NCI-H446 treated with DMSO at 0.1 percent for 48 hours (cell line): ENCODE measurements around the gene GALNTL6.
"Not testable (repeated sequence)": the region's sequence is repeated elsewhere in the genome, so short reads cannot be mapped to it uniquely, and the experiment has no call there.

Experiments
- DNase-seq: peaks from one replicate; lab custom pipeline; 2025; lab: John Stamatoyannopoulos, UW

GALNTL6 gene

DNA sequence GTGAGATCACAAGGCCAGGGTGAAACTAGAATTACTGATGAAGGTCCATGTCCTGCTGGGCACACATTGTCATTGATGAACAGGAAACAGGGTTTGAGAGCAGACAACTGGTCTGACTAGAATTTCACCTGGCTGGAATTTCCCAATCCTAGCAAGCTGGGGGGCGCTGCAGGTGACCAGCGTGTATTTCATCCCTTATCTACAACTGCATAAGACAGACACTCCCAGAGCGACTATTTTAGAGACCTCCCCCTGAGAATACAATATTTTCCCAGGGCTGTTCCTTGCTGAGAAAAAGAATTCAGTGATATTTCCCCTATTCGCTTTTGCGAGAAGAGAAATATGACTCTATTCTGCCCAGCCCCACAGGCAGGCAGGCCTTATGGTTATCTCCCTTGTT, 922.8 kb downstream of the GALNTL6 start:
- DNase-seq = no peak

DNA sequence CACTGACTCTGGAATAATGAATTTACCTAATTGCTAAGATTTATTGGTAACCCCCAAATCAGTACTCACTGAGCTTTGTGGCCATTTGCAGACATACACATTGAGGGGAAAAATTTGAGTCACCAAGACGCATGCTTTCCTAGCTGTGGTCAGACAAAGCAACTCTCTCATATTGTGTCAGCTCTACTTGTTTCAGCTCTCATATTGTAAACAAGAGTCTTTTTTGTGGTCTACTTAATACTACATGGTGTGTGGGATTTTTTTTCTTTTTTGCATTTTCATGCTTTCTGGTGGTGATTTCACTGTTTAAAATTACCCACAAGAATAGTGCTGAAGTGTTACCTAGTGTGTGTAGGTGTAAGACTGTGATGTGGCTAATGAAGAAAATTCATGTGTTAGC, 927.2 kb downstream of the GALNTL6 start:
- no peak for DNase-seq

DNA sequence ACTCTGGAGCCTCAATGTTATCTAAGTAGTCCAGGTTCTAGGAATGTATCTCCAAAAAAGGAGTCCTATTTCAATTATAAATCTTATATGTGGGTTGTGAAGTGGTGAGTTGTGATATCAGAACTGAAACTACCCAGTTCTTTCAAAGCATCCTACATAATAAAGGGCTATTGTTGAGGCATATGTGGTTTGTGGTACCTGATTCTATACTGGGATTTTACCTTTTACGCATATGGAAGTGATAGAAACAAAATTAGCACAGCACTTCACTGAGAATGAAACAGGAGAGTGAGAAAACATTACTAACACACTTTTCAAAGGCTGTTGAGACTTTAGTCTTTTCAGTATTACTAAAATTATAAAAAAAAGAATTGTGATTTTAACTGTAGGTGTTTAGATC, 937.7 kb downstream of the GALNTL6 start:
- no peak for DNase-seq

DNA sequence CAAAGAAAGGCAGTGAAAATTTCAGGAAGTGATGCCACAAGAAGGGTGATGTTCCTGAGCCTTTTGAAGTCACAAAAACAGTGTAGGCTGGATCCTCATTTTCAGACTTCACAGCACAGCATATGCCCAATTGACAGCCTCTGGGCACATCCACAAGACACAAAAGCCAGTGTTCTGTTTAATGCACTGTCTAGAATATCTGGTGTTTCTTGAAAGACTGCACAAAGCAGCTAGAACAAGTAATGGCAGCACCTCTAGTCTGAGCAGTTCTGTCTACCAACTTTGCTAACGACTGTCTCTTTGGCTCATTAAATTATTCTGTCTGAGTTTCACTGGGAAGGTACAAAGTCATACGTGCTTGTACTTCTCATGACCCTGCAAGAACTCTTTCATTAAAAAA, 938.3 kb downstream of the GALNTL6 start:
- DNase-seq = no peak

DNA sequence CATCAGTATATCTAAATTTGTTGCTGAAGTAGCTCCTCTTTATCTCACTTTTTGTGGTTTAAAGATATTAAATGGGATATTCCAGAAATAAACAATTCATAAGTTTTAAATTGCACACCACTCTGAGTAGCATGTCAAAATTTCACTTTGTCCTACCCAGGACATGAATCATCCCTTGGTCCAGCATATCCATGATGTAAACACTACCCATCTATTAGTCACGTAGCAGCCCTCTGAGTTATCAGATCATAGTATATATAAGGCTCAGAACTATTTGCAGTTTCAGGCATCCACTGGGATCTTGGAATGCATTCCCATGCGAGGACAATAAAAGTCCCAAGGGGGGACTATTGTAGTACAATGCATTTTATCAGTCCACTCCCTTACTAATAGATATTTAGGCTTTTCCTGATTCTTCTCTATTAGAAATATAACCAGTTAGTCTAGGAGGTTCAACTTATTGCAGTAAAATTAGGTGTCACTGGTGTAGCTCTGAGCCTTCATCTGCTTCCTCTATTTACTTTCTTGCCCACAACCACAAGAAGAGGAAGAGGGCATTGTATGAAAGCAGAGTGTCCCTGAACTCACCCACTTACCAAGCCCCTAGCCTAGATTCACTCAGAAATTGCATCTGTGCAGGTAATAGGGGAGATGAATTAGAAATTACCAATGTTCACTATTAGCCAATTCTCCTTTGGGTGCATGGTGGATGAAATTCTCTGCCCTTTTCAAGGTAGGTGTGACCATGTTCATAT, 945.6 kb downstream of the GALNTL6 start:
- no peak for DNase-seq

DNA sequence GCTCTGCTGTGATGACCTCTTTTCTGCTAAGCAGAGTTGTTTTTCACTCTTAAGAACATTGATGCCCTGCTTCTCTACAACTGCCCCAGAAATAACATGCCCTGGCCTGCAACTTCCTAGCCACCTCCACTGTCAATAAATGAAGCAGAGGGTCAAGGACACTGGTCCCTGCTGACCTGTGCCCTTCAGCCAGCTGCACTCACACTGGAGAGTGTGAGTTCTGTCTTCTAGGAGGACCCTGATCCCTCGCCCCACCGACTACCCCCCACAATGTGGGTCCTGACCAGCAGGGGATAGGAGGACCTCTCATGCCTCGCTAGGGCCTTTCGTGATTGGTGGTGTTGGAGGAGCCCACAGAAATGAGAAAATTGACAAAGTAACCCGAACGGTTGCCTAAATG, 947.3 kb downstream of the GALNTL6 start:
- no peak for DNase-seq

DNA sequence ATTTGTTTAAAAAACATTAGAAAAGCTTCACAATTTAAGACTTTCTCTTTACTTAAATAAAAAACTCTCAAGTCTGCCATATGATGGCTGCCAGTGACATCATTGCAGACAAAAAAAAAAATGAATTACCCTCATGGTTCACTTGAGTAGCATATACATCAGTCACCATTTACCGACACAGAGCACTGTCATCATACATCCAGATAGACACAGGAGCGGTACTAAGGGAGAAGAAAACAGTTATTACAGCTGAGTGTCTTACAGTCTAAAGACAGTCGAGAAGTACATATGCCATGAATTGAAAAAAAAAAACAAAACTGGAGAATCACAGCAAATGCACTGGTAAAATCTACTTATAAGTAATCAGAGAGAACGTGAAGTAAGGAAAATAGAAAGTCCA, 949.7 kb downstream of the GALNTL6 start:
- DNase-seq = no peak

DNA sequence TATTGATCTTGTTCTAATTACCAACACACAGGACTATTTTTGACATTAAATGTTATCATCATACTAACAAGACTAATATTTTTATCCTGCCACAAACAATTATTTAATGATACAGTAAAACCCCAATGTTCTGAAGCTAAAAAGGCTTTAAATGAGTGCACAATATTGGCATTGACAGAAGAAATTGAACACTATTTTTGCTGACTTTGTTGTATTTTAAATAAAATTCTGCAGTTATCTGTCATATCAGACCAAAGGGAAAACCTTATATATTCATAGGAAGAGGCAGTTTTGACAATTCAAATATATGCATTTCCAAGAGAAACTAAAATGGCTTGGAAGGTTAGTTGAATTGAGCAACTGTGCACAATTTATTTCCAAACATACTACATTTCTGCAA, 957.6 kb downstream of the GALNTL6 start:
- no peak for DNase-seq

DNA sequence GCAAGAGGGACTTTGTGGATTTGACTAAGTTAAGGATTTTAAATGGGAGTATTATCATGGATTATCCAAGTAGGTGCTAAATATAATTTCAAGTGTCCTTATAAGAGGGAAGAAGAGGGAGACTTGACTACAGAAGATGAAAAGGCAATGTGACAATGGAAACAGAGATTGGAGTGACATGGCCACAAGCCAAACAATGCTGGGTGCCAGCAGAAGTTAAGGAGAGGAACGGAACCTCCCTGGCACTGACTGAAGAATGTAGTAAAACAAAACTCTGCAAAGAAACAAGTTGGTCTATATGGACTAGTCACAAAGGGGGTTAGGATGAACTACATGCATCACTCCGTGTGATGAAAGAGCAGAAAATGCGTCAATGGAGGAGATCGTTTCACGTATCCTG, 959.6 kb downstream of the GALNTL6 start:
- no peak for DNase-seq

DNA sequence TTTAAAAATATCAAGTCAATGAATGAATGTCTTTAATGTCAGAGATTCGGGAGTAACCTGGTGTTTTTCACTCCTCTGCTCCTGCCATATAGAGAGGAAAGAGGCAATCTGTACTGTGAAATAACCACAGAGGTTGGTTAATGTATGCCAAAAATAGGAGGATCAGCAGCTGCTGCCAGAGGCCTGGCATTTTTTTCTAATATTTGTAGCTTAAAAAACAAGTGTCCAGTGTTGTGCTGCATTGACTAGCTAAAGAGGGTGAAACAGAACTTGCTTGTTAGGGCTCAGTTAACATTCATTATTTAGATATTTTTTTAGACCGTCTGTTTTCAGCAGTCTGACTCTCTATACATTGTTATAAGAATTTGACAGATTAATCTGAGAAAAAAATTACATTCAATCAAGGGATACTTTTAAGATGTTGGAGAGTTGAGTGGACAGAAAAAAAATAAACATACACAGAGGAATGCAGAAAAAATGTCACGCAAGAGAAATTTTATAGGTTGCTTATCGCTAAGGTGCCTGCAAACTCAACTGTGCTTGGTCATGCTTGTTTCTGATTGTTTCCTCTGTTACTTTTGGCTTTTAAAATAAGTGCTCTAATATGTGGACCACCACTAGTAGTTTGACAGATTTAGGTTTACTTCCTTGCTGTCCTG, 963.1 kb downstream of the GALNTL6 start:
- DNase-seq = no peak

DNA sequence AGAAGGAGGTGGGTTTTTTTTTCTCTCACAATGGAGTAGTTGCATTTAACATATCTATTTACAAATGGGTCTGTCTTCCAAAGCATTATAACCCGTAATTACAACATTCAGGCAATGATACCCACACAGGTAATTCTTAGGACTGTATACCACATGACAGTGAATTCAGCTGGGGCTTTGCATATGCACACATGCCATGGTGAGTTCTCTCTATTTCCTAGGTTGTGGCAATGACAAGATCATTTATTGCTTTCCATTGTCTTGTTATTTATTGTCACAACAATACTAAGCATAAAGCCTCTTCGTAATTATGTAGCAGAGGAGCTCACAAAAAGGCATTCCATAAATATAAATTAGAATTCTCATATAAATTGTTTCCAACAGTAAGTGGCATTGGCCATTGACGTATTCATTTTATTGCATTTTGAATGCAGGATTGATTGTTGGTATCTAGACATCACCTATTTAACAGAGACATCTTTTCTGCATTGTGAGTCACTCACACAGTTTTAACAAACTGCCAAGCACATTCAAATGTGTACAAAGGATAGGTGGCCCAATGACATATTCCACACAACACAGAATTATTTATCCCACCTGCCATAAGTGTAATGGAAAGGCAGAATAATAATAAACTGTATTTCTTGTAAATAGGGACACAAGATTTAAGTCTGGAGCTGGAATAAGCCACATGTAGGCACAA, 964.7 kb downstream of the GALNTL6 start:
- DNase-seq = no peak

DNA sequence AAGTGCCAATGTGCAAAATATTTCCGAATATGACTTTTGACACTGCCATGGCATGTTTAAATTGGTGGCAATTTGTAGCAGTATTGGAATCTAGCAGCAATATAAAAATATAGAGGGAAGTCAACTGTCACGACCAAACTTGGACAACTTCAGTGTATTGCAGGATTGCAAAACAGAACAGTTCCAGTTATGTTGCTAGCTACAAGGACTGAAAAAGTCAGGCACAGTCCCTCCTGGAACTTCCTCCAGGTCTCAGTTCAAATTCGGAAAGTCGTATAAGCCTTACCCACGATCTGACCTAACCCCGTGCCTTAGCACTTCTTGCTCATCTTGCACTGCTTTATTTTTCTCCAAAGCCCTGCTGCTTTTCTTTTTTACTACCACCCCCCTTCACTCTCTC, 965.4 kb downstream of the GALNTL6 start:
- DNase-seq = no peak

DNA sequence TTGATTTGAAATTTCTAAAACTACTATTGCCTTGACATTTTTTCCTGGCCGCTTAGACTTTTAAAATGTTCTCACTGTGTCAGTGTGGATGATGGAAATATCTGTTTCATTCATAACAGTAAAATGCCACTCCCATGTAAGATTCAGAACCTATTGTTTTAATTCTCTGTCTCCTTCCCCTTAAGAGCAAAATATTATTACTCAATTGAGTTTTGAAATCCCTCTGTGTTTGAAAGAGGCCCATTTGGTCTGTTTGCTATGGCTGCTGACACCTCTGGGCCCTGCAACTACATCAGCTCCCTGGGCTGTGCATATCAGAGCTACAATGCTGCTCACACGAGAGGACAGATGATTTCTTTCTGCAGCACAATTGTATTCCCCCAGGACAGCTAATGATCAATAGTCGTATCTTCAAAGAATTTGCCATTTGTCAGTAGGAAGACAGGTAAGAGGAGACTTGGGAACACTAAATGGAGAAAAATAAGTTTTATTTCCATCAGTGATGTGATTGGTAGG, 967.4 kb downstream of the GALNTL6 start:
- DNase-seq = no peak

DNA sequence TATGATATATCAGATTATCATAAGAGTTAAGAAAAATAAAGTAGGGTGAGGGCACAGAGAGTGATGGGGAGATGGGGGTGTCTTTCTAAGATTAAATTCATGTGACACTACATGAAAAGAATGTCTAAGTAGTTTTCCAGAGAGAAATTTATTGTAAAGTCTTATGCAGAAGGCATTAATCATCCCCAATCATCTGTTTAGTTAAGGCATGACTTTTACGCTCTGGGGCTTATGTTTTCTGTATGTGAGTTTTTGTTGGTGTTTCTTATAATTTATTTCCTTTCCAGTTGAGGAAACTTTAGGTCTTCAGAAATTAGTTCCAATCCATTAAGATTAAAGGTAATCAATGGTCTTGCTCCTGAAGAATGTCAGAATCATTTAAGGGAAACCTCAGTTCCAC, 972.4 kb downstream of the GALNTL6 start:
- no peak for DNase-seq

DNA sequence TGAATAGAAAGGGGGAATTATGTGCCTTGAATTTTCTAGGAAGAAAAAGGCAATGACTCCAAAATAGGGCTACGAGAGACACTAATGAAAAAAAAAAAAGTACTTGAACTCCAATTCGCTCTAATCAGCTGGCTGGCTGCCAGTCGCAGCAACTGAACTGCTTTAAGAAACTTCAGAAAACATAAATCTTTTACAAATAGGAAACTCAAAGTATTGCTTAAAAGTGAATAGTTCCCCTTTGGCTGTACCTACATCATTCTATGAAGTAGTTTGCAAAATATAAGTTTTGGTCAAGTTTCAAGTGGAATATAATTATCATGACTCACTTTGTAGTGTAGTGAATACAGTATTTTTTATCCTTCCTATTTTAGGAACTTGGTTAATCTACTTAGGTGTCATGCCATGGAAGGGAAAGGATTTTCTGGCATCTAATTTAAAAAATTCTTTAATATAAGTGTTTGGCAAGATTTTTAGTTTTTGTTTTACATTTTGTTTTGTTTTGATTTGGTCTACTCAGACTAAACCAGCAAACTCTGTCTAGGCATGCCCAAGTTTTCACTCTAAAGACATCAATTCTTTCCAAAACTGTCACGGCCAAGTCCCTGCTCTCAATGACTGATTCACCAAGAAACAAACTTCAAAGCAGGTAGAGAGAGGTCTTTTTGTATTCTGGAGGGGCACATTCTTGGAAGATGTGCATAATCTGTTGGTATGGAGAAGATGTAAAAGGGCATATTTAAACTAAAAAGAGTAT, 973.0 kb downstream of the GALNTL6 start:
- DNase-seq = no peak

DNA sequence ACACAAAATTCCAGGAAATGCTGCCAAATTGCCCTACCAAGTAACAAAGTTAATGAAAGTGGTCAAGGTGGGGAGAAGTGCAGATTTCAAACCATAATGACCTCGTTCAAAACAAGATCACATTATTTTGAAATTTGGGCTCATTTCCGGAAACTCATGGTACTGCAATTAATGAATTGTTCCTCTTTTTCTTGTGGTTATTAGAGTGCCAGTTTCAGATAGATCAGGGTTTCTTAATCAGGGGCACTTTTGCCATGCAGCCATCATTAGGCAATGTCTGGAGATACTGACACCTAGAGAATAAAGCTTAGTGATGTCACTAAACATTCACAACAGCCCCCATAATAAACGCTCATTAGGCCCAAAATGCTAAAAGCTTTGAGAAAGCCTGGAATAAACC, 973.9 kb downstream of the GALNTL6 start:
- no peak for DNase-seq

DNA sequence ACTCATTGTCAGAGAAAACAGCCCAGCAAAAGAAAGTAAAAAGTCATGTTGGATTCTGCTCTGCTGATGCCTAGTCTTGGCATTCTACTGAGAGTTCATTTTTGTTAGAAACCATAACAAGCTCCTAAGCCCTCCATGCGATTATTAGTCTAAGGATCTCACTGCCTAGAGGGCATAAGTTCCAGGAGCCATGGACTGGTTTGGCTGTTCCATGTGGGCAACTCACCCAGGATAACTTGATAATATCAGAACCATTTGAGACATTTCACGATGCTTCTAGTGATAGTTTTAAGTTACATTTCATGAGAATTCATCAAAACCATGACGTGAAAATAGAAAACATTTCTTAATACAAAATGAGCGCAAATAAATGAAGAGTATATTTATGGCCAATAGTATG, 978.6 kb downstream of the GALNTL6 start:
- no peak for DNase-seq

DNA sequence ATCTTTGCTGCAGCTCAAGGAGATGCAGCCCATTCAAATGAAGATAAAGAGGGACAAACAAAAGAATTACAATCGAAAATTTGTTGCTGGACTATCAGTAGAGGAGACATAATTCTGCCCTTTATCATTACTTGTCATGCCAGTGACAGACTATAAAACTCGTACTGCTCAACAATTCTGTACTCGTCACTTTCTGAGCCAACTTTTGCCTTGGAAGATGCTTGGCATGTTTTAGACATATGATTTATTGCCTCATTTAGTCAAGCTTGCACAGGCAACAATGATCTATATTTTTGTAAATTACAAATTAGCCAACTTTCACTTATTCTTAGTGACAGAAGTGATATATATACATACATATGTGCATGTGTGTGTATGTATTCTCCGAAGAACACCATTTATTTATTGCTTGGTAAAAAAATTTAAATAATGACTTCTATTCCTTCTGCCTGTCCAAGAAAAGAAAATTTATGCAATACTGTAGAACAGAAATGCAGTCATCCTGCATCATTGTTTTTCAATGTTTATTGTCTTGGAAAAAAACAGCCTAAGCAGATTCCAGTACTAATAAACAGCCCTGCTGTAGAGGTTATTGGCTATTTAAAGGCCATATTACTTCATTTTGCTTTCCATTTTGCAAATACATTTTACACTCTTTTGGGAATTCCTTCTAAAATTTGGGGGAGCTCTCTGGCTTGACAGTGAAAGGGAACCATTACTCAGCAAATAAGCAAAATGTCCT, 980.5 kb downstream of the GALNTL6 start:
- DNase-seq = no peak

DNA sequence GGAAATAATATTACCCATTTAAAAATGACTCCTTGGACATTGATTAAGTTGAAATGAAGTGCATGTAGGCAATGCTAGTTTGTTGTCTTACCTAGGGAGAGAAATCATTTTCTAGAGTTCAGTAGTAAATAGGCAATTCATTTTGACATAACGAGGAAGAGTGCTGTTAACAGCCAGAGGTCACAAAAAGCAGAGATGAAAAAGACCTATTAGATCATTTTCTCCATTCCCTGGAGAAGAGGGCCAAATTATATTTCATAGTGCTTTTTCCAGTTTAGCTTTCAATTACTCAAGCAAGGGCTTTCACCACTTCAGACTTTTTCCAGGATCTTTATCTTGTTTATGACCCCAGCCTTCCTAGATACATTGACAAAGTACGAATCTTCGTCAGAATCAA, 981.1 kb downstream of the GALNTL6 start:
- DNase-seq = no peak

DNA sequence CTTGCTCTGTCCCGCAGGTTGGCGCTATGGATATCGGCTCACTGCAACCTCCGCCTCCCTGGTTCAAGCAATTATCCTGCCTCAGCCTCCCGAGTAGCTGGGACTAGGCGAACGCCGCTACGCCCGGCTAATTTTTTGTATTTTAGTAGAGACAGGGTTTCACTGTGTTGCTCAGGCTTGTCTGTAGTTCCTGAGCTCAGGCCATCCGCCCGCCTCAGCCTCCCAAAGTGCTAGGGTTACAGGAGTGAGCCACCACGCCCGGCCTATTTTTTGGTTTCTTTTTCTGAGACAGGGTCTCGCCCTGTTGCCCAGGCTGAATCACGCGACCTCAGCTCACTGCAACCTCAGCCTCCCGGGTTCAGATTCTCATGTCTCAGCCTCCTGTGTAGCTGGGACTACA, 984.1 kb downstream of the GALNTL6 start:
- not testable (repeated sequence) for DNase-seq

DNA sequence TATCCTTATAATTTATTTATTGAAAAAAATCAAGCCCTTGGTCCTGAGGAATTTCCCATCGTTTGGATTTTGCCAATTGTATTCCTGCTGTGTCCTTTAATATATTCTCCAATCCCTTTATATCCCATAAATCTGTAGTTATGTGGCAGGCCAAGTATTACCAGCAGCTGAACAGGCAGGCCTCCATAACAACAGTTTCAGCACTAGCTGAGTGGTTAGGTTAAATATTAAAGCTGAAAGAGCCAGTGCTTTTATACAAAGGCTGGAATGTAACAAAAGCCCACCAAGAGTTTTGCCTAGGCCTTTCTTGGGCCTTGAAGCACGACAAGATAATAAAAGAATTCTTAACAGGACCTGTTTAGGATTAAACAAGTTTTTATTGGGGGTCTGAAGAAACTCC, 988.8 kb downstream of the GALNTL6 start:
- no peak for DNase-seq

DNA sequence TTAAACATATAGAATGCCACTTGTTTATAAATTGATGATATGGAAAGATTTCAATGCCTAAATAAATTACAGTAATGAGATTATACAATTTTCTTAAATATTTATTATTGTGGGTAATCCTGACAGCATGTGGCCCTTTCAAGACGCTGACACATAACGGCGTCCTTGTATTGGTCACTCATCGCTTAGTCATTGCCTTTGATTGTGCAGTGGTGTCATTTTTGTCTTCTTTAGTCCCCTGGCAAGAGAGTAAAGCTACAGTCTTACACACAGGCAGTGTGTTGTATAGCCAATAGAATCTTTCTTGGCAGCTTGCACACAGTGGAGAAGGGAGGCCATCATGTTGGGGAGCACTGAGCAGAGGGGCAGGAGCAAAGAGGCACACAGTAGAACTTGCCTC, 993.6 kb downstream of the GALNTL6 start:
- no peak for DNase-seq
